ENCODE data around the gene PHTF2. TPM values are rescaled to one million over a fixed set of nuclear protein-coding genes. Genes with fewer than 3 reads are reported as not detected.

Gene PHTF2
- polyA plus RNA-seq, 1 of the 3 experiments (the other 2 are of a cell fraction), result 21.2 TPM

DNA sequence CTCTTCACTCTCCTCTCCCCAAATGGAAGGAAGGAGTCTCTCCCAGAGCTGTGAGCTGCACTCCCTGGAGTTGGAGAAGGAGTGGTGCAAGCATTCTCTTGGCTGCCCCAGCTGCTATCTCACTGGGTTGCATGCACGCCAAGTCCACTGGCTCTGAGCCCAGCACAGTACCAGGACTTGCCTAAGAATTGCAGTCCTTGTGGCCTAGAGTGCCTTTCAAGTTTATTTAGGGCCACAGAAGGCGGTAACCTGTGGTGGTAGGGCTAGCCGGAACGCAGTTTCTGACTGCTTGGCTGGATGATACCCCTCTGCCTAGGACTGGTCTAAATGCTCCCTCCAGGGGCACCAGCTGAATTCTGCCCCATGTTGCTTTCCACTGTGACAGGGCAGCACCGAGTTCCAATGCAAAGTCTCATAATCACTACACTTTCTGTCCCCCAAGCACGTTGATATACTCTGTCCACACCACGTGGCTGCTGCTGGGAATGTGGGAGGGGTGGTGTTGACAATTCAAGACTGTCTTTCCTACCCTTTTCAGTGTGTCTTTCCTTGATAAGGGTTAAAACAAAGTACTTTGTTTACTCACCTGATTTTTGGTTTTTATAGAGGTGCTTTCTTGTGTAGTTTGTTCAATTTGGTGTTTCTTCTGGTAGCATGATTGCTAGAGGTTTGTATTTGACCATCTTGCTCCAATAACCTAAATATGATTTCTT lies 57.0 kb downstream of the PHTF2 start:
- no peak for DNase-seq
- no peaks in the 10 kb centered on the region for H3K36me3 ChIP-seq (replicated peaks in 1 of 2; ENCODE audit: control insufficient read depth in 1 of 2, insufficient read depth in 2 of 2, low read length in 1 of 2)
- H3K9me2 ChIP-seq, result no peaks in the 10 kb centered on the region
- H3K79me2 ChIP-seq (ENCODE audit: insufficient read depth), result peaks cover 43% of the 10 kb centered on the region
- H4K20me1 ChIP-seq (ENCODE audit: insufficient read depth), result no peaks in the 10 kb centered on the region
- no peaks in the 10 kb centered on the region for H3K9me3 ChIP-seq
- H3K4me3 ChIP-seq (ENCODE audit: low read depth in 2 of 2, low read length in 1 of 2), result no peak overlapping the region
- H3K4me2 ChIP-seq, result no peak overlapping the region
- WGBS (ENCODE audit: low lambda C conversion rate), result 85% methylated on average over 7 of the region's 7 CpGs
- H2AFZ ChIP-seq (ENCODE audit: low read depth), result no peak overlapping the region
- H3F3A ChIP-seq (replicated peaks; ENCODE audit: insufficient read depth), result peaks cover 2% of the 10 kb centered on the region
- no peak overlapping the region for H3K9ac ChIP-seq
- POLR2A ChIA-PET, result no interaction called here
- no peaks in the 10 kb centered on the region for H3K4me1 ChIP-seq (ENCODE audit: control insufficient read depth in 1 of 2, insufficient read depth in 2 of 2, low read depth in 1 of 2, low read length in 1 of 2)
- H3K27ac ChIP-seq (ENCODE audit: low read depth in 2 of 2, low read length in 1 of 2), result no peak overlapping the region
- CTCF ChIA-PET, result no interaction called here
- no peak for TF ChIP-seq GATA2 (CRISPR knock-in tag; IDR thresholded peaks at IDR 0.05)
- TF ChIP-seq FOSL2 (IDR thresholded peaks at IDR 0.05; ENCODE audit: borderline replicate concordance, low read depth), result no peak
- no peak for TF ChIP-seq EP300 (IDR thresholded peaks at IDR 0.05; ENCODE audit: borderline replicate concordance in 1 of 2, low read depth in 1 of 2, low read length in 1 of 2)
- no peak for TF ChIP-seq SIN3A (IDR thresholded peaks at IDR 0.05; ENCODE audit: borderline replicate concordance, low read depth, low read length)
- TF ChIP-seq, protein P1, sequence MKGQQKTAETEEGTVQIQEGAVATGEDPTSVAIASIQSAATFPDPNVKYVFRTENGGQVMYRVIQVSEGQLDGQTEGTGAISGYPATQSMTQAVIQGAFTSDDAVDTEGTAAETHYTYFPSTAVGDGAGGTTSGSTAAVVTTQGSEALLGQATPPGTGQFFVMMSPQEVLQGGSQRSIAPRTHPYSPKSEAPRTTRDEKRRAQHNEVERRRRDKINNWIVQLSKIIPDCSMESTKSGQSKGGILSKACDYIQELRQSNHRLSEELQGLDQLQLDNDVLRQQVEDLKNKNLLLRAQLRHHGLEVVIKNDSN (IDR thresholded peaks at IDR 0.05; ENCODE audit: borderline replicate concordance, low read depth), result no peak
- no peak for TF ChIP-seq NFIC (IDR thresholded peaks at IDR 0.05; ENCODE audit: borderline replicate concordance)
- TF ChIP-seq RXRA (IDR thresholded peaks at IDR 0.05; ENCODE audit: borderline replicate concordance, low read depth), result no peak
- TF ChIP-seq RFX5 (IDR thresholded peaks at IDR 0.05; ENCODE audit: low read length), result no peak
- TF ChIP-seq, protein P2, sequence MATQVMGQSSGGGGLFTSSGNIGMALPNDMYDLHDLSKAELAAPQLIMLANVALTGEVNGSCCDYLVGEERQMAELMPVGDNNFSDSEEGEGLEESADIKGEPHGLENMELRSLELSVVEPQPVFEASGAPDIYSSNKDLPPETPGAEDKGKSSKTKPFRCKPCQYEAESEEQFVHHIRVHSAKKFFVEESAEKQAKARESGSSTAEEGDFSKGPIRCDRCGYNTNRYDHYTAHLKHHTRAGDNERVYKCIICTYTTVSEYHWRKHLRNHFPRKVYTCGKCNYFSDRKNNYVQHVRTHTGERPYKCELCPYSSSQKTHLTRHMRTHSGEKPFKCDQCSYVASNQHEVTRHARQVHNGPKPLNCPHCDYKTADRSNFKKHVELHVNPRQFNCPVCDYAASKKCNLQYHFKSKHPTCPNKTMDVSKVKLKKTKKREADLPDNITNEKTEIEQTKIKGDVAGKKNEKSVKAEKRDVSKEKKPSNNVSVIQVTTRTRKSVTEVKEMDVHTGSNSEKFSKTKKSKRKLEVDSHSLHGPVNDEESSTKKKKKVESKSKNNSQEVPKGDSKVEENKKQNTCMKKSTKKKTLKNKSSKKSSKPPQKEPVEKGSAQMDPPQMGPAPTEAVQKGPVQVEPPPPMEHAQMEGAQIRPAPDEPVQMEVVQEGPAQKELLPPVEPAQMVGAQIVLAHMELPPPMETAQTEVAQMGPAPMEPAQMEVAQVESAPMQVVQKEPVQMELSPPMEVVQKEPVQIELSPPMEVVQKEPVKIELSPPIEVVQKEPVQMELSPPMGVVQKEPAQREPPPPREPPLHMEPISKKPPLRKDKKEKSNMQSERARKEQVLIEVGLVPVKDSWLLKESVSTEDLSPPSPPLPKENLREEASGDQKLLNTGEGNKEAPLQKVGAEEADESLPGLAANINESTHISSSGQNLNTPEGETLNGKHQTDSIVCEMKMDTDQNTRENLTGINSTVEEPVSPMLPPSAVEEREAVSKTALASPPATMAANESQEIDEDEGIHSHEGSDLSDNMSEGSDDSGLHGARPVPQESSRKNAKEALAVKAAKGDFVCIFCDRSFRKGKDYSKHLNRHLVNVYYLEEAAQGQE (IDR thresholded peaks at IDR 0.05; ENCODE audit: low read depth, low read length), result no peak
- TF ChIP-seq POLR2AphosphoS5 (IDR thresholded peaks at IDR 0.05; ENCODE audit: low read depth, low read length), result no peak
- TF ChIP-seq, protein P3, sequence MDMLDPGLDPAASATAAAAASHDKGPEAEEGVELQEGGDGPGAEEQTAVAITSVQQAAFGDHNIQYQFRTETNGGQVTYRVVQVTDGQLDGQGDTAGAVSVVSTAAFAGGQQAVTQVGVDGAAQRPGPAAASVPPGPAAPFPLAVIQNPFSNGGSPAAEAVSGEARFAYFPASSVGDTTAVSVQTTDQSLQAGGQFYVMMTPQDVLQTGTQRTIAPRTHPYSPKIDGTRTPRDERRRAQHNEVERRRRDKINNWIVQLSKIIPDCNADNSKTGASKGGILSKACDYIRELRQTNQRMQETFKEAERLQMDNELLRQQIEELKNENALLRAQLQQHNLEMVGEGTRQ (IDR thresholded peaks at IDR 0.05; ENCODE audit: borderline replicate concordance, low read depth, low read length), result no peak
- no peak for TF ChIP-seq TCF12 (IDR thresholded peaks at IDR 0.05)
- no peak for TF ChIP-seq TAF1 (IDR thresholded peaks at IDR 0.05; ENCODE audit: borderline replicate concordance, low read depth, low read length)
- no peak for TF ChIP-seq NRF1 (IDR thresholded peaks at IDR 0.05; ENCODE audit: low read depth, low read length)
- TF ChIP-seq RAD21 (IDR thresholded peaks at IDR 0.05; ENCODE audit: low read length), result no peak
- TF ChIP-seq TEAD4 (IDR thresholded peaks at IDR 0.05; ENCODE audit: borderline replicate concordance, insufficient read depth), result no peak
- TF ChIP-seq, protein P4, sequence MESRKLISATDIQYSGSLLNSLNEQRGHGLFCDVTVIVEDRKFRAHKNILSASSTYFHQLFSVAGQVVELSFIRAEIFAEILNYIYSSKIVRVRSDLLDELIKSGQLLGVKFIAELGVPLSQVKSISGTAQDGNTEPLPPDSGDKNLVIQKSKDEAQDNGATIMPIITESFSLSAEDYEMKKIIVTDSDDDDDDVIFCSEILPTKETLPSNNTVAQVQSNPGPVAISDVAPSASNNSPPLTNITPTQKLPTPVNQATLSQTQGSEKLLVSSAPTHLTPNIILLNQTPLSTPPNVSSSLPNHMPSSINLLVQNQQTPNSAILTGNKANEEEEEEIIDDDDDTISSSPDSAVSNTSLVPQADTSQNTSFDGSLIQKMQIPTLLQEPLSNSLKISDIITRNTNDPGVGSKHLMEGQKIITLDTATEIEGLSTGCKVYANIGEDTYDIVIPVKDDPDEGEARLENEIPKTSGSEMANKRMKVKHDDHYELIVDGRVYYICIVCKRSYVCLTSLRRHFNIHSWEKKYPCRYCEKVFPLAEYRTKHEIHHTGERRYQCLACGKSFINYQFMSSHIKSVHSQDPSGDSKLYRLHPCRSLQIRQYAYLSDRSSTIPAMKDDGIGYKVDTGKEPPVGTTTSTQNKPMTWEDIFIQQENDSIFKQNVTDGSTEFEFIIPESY (IDR thresholded peaks at IDR 0.05; ENCODE audit: borderline replicate concordance, low read depth), result no peak
- TF ChIP-seq, protein P5, sequence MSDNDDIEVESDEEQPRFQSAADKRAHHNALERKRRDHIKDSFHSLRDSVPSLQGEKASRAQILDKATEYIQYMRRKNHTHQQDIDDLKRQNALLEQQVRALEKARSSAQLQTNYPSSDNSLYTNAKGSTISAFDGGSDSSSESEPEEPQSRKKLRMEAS (IDR thresholded peaks at IDR 0.05; ENCODE audit: low read depth), result no peak
- no peaks in the 10 kb centered on the region for H3K27me3 ChIP-seq (ENCODE audit: insufficient read depth)
